ENCODE measurements around the gene LRIG2.

DNA sequence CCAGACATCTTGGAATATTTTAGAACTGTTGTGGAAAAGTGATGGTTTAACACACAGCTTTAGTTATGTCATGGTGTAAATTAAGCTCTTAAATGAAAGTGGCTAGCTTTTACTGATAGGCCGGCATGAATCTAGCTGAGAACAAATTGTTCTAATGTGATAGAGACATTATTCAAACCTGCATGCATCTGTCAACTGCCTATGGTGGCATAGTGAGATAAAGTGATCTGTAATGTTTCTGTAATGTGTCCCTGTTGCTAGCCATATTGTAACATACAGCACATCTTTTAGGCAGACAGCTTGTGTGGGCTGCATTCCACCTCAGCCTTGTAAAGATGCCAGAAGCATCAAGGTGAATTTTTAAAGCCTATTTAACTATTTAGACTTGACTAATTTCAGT, 16.0 kb downstream of the LRIG2 start:
- TF ChIP-seq CTCF (IDR thresholded peaks at IDR 0.05; ENCODE audit: low read depth, low read length) (no peak), EZH2phosphoT487 (IDR thresholded peaks at IDR 0.05; ENCODE audit: low read depth) (no peak)
